IPS DF 4.7 (cell line): ENCODE measurements around the gene ECEL1.

Experiments
- DNase-seq: peaks from one replicate; pipeline ENCODE4 v3.0.0-alpha.2; 2013; ENCODE audit warnings: low spot score; ENCODE audit errors: extremely low read depth

The ECEL1 gene

GRCh38 chr2:232523402-232523681 is 35.7 kb upstream of the ECEL1 start:
- no peak for DNase-seq

- DNase-seq: no peak
These were observed 35.2 kb upstream of the ECEL1 start for GRCh38 chr2:232522623-232523401.

GRCh38 chr2:232521959-232522622 is 34.5 kb upstream of the ECEL1 start:
- DNase-seq: no peak

- DNase-seq: no peak
These were observed 33.5 kb upstream of the ECEL1 start for GRCh38 chr2:232521098-232521497.

- DNase-seq: no peak
These were observed 32.9 kb upstream of the ECEL1 start for GRCh38 chr2:232520489-232520888.

- DNase-seq: no peak
These were observed 32.2 kb upstream of the ECEL1 start, which contains the start of gene PRSS56 for GRCh38 chr2:232519581-232520438. Gene PRSS56 (plus strand): TSS chr2:232520388. CDS start chr2:232520599, 211 bp downstream.

GRCh38 chr2:232518844-232519243 is 31.2 kb upstream of the ECEL1 start:
- no peak for DNase-seq

- DNase-seq: no peak
These were observed 28.9 kb upstream of the ECEL1 start for GRCh38 chr2:232516551-232516950.

GRCh38 chr2:232515639-232516038 is 28.0 kb upstream of the ECEL1 start:
- DNase-seq: no peak

GRCh38 chr2:232513353-232513752 is 25.7 kb upstream of the ECEL1 start:
- no peak for DNase-seq

- DNase-seq: no peak
These were observed 25.0 kb upstream of the ECEL1 start for GRCh38 chr2:232512602-232513001.

- DNase-seq: no peak
These were observed 23.8 kb upstream of the ECEL1 start for GRCh38 chr2:232511336-232511890.

- DNase-seq: no peak
These were observed 20.6 kb upstream of the ECEL1 start for GRCh38 chr2:232508251-232508650.

- DNase-seq: no peak
These were observed 19.1 kb upstream of the ECEL1 start for GRCh38 chr2:232506709-232507108.

- no peak for DNase-seq
These were observed 18.2 kb upstream of the ECEL1 start for GRCh38 chr2:232505856-232506255.

GRCh38 chr2:232504438-232504837 is 16.8 kb upstream of the ECEL1 start:
- no peak for DNase-seq

- no peak for DNase-seq
These were observed 16.2 kb upstream of the ECEL1 start for GRCh38 chr2:232503809-232504323.

- no peak for DNase-seq
These were observed 15.5 kb upstream of the ECEL1 start for GRCh38 chr2:232502911-232503808.

GRCh38 chr2:232502511-232502910 is 14.9 kb upstream of the ECEL1 start:
- no peak for DNase-seq

GRCh38 chr2:232501794-232502390 is 14.3 kb upstream of the ECEL1 start:
- no peak for DNase-seq
